ENCODE measurements around the gene LPCAT4.

Gene LPCAT4

DNA sequence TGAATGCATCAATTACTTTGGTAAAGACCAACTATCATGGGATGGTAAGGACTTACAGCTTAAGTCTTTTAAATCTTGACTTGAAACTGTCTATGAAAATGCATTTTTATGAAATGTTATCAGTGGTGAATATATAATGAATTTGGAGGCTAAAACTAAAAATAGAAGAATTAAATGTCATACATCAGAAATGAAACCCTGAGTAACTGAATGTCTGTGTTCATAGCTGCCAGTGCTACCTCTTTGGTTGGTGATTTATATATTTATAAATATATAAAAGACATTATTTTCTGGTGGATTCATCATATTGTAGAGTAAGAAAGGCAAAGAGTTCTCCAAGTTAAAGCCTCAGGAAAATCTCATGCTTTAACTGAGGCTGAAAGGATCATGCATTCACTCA is 41.6 kb downstream of the LPCAT4 start:
- no peaks in the 10 kb centered on the region for H3K9me3 ChIP-seq (ENCODE audit: low read depth, low read length)
- no peak for DNase-seq (ENCODE audit: low read depth, low spot score)
- no peak overlapping the region for H3K27ac ChIP-seq
- H3K36me3 ChIP-seq (ENCODE audit: insufficient read depth, low read length), result no peaks in the 10 kb centered on the region
- no peak overlapping the region for H3K9ac ChIP-seq (ENCODE audit: insufficient read length)
- no peak overlapping the region for H3K4me3 ChIP-seq
- no peak for TF ChIP-seq POLR2AphosphoS5 (IDR thresholded peaks at IDR 0.05; ENCODE audit: borderline replicate concordance, low read depth, low read length)

- H3K27ac ChIP-seq, result no peak overlapping the region
- no peak overlapping the region for H3K4me3 ChIP-seq
- H3K9ac ChIP-seq (ENCODE audit: insufficient read length), result no peak overlapping the region
- H3K9me3 ChIP-seq (ENCODE audit: low read depth, low read length), result no peaks in the 10 kb centered on the region
- no peaks in the 10 kb centered on the region for H3K36me3 ChIP-seq (ENCODE audit: insufficient read depth, low read length)
- TF ChIP-seq EZH2 (IDR thresholded peaks at IDR 0.05) (no peak), FOXP2 (optimal IDR thresholded peaks at IDR 0.05; ENCODE audit: control extremely low read depth, extremely low read length, insufficient read depth) (no peak)
- DNase-seq (ENCODE audit: low read depth, low spot score), result no peak
Measured at GRCh38 chr15:34324933-34325332, 42.1 kb downstream of the LPCAT4 start.

- H3K9me3 ChIP-seq (ENCODE audit: low read depth, low read length), result no peaks in the 10 kb centered on the region
- no peak overlapping the region for H3K27ac ChIP-seq
- H3K9ac ChIP-seq (ENCODE audit: insufficient read length), result no peak overlapping the region
- H3K4me3 ChIP-seq, result no peak overlapping the region
- TF ChIP-seq FOXP2 (optimal IDR thresholded peaks at IDR 0.05; ENCODE audit: control extremely low read depth, extremely low read length, insufficient read depth) (no peak), EZH2 (IDR thresholded peaks at IDR 0.05) (no peak), POLR2AphosphoS5 (IDR thresholded peaks at IDR 0.05; ENCODE audit: borderline replicate concordance, low read depth, low read length) (no peak)
- DNase-seq (ENCODE audit: low read depth, low spot score), result no peak
- H3K36me3 ChIP-seq (ENCODE audit: insufficient read depth, low read length), result no peaks in the 10 kb centered on the region
Measured at GRCh38 chr15:34323217-34323616, 43.8 kb downstream of the LPCAT4 start.

GRCh38 chr15:34318277-34319079 is 48.5 kb downstream of the LPCAT4 start:
- Histone ChIP-seq H3K9me3 (ENCODE audit: low read depth, low read length) (no peaks in the 10 kb centered on the region), H3K9ac (ENCODE audit: insufficient read length) (peak overlapping the region; percentile 70), H3K27ac (no peak overlapping the region), H3K4me3 (peak overlapping the region; percentile 87), H3K36me3 (ENCODE audit: insufficient read depth, low read length) (no peaks in the 10 kb centered on the region)
- no peak for TF ChIP-seq EZH2 (IDR thresholded peaks at IDR 0.05)
- peak; percentile 68 for TF ChIP-seq POLR2AphosphoS5 (IDR thresholded peaks at IDR 0.05; ENCODE audit: borderline replicate concordance, low read depth, low read length)
- TF ChIP-seq FOXP2 (optimal IDR thresholded peaks at IDR 0.05; ENCODE audit: control extremely low read depth, extremely low read length, insufficient read depth), result no peak
- DNase-seq (ENCODE audit: low read depth, low spot score), result peak; percentile 53

DNA sequence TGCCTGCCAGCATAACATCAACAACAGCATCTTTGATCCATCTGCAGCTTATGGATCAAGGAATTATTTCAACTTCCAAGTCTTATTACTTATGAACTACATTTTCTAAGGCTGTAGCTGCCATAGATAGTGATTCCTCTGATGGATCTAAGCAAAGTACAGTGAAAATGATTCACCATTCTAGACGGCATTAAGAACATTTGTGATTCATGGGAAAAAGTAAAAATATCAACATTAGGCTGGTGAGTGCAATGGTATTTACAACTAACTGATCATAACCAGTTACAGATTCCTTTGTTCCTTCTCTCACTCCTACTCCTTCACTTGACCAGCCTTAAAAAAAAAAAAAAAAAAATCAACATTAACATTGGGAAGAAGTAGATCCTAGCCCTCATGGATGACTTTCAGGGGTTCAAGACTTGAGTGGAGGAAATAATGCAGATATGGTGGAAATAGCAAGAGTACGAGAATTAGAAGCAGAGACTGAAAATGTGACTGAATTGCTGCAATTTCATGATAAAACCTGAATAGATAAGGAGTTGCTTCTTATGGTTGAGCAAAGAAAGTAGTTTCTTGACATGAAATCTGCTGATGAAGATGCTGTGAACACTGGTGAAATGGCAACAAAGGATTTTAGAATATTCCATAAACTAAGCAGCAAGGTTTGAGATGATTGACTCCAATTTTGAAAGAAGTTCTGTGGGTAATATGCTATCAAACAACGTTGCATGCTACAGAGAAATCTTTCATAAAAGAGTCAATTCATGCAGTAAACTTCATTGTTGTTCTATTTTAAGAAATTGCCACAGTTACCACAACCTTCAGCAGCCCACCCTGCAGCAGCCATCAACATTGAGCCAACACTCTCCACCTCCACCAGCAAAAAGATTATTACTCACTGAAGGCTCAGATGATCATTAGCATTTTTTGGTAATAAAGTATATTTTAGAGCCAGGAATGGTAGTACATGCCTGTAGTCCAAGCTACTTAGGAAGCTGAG is 52.2 kb downstream of the LPCAT4 start:
- DNase-seq (ENCODE audit: low read depth, low spot score), result no peak
- H3K4me3 ChIP-seq, result no peak overlapping the region
- H3K9me3 ChIP-seq (ENCODE audit: low read depth, low read length), result no peaks in the 10 kb centered on the region
- no peak overlapping the region for H3K9ac ChIP-seq (ENCODE audit: insufficient read length)
- TF ChIP-seq POLR2AphosphoS5 (IDR thresholded peaks at IDR 0.05; ENCODE audit: borderline replicate concordance, low read depth, low read length) (no peak), EZH2 (IDR thresholded peaks at IDR 0.05) (no peak), FOXP2 (optimal IDR thresholded peaks at IDR 0.05; ENCODE audit: control extremely low read depth, extremely low read length, insufficient read depth) (no peak)
- H3K36me3 ChIP-seq (ENCODE audit: insufficient read depth, low read length), result no peaks in the 10 kb centered on the region
- H3K27ac ChIP-seq, result no peak overlapping the region

DNA sequence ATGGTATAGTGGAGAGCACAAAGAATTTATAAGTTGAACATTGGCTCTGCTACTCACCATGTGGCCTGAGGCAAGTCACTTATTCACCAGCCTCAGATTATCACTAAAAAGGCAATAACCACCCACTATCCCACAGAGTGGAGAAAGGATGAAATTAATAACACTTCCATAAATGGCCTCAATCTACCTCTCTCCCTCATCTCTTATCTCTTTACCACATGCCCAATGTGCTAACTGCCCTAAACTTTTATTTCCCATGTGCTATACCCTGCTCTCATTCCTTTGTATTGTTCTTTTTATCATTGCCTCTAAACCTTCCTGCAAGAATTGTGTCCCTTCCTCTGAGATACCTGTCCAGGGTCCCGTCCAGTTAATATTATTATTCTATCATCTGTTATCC is 55.4 kb downstream of the LPCAT4 start:
- Histone ChIP-seq H3K36me3 (ENCODE audit: insufficient read depth, low read length) (no peaks in the 10 kb centered on the region), H3K9ac (ENCODE audit: insufficient read length) (no peak overlapping the region), H3K9me3 (ENCODE audit: low read depth, low read length) (no peaks in the 10 kb centered on the region), H3K27ac (no peak overlapping the region), H3K4me3 (no peak overlapping the region)
- TF ChIP-seq FOXP2 (optimal IDR thresholded peaks at IDR 0.05; ENCODE audit: control extremely low read depth, extremely low read length, insufficient read depth) (no peak), POLR2AphosphoS5 (IDR thresholded peaks at IDR 0.05; ENCODE audit: borderline replicate concordance, low read depth, low read length) (no peak), EZH2 (IDR thresholded peaks at IDR 0.05) (no peak)
- no peak for DNase-seq (ENCODE audit: low read depth, low spot score)
